Forelimb muscle (tissue), 1 donor: ENCODE results near the gene KRTAP5-3. TPM values are rescaled to one million over a fixed set of nuclear protein-coding genes. Genes with fewer than 3 reads are reported as not detected.
A peak's percentile ranks its signal among the peaks of the same experiment; 100 is the strongest.
"Not testable (repeated sequence)": the region's sequence is repeated elsewhere in the genome, so short reads cannot be mapped to it uniquely, and the experiment has no call there.

Experiments used
- DNase-seq: peaks from one replicate; pipeline ENCODE4 v3.0.0-alpha.2; 2013; ENCODE audit warnings: low read depth
- polyA plus RNA-seq: library from polyadenylated mRNA; unstranded; fragments of 120-200 nt; gene quantifications from one replicate; pipeline ENCODE4 v1.2.1, GENCODE V29; 2013; ENCODE audit not compliant: insufficient read length

KRTAP5-3 gene
- polyA plus RNA-seq, 1 donor = not detected

GRCh38 chr11:1582909-1583308 lies 25.4 kb downstream of the KRTAP5-3 start:
- DNase-seq = not testable (repeated sequence)

- no peak for DNase-seq
These were observed 26.3 kb downstream of the KRTAP5-3 start for GRCh38 chr11:1581976-1582375.

GRCh38 chr11:1576825-1577224 lies 31.4 kb downstream of the KRTAP5-3 start:
- no peak for DNase-seq

GRCh38 chr11:1575756-1576155 lies 32.5 kb downstream of the KRTAP5-3 start:
- DNase-seq = not testable (repeated sequence)

GRCh38 chr11:1574933-1575242 lies 33.4 kb downstream of the KRTAP5-3 start:
- DNase-seq = no peak

GRCh38 chr11:1574238-1574932 lies 33.9 kb downstream of the KRTAP5-3 start:
- no peak for DNase-seq

- DNase-seq = no peak
These were observed 34.4 kb downstream of the KRTAP5-3 start for GRCh38 chr11:1573903-1574237.

- DNase-seq = no peak
These were observed 35.0 kb downstream of the KRTAP5-3 start for GRCh38 chr11:1573077-1573902.

- peak; percentile 48 for DNase-seq
These were observed 35.8 kb downstream of the KRTAP5-3 start, which contains the start of gene DUSP8 for GRCh38 chr11:1572197-1573076. Gene DUSP8, minus strand, starts transcription at chr11:1572271. Its CDS starts 6,445 bp downstream, at chr11:1565826.

GRCh38 chr11:1571760-1572196 lies 36.5 kb downstream of the KRTAP5-3 start:
- DNase-seq = no peak

- no peak for DNase-seq
These were observed 37.1 kb downstream of the KRTAP5-3 start for GRCh38 chr11:1570896-1571759.

GRCh38 chr11:1570531-1570895 lies 37.8 kb downstream of the KRTAP5-3 start:
- DNase-seq = no peak

- no peak for DNase-seq
These were observed 38.2 kb downstream of the KRTAP5-3 start for GRCh38 chr11:1570001-1570453.

GRCh38 chr11:1569251-1569780 lies 38.9 kb downstream of the KRTAP5-3 start:
- no peak for DNase-seq

- DNase-seq = no peak
These were observed 39.8 kb downstream of the KRTAP5-3 start for GRCh38 chr11:1568441-1568911.

GRCh38 chr11:1567721-1568100 lies 40.6 kb downstream of the KRTAP5-3 start:
- DNase-seq = no peak

GRCh38 chr11:1567052-1567720 lies 41.1 kb downstream of the KRTAP5-3 start:
- DNase-seq = no peak

- DNase-seq = no peak
These were observed 41.7 kb downstream of the KRTAP5-3 start for GRCh38 chr11:1566381-1567051.

GRCh38 chr11:1565904-1566247 lies 42.4 kb downstream of the KRTAP5-3 start:
- DNase-seq = no peak
